ENCODE measurements around the gene ROR2. TPM values are rescaled to one million over a fixed set of nuclear protein-coding genes. Genes with fewer than 3 reads are reported as not detected.
A peak's percentile ranks its signal among the peaks of the same experiment; 100 is the strongest.

The ROR2 gene
- total and polyA plus RNA-seq, 5 donors from 2014 or later: 0.12 TPM; not detected in 4

DNA sequence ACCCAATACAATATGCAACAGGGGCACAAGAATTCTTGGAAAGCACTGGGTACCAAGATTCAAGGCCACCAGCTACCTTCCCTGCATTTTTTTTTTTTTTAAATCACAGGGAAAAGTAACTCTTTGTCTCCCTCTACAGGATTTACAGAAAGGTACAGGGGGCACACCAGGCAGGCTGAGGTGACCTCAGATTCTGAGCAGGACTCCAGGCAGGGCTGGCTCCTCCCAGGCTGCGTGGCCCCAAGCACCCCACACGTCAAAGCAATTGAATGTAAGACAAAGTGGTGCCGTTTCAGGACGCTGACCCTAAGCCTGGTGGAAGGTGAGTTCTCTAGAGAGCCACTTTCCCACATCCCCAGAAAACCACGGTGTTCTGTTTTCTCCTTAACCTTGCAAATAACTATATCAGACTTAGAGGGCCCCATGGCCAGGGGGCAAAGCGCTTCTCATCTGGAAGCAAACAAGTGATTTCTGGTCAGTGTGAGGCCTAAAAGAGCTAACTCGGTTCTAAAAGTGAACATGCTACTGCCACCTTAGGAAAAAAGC, 222.6 kb downstream of the ROR2 start:
- Mint-ChIP-seq H3K9me3 (no peaks in the 10 kb centered on the region), H3K27ac (no peak overlapping the region), H3K27me3 (no peaks in the 10 kb centered on the region), H3K4me3 (no peak overlapping the region), H3K4me1 (no peaks in the 10 kb centered on the region), H3K36me3 (no peaks in the 10 kb centered on the region)
- Histone ChIP-seq H3K27me3 (ENCODE audit: control insufficient read depth, insufficient read depth, low read length) (no peaks in the 10 kb centered on the region), H3K27ac (ENCODE audit: insufficient read depth, low read length, poor library complexity, severe bottlenecking) (no peak overlapping the region), H3K36me3 (ENCODE audit: control insufficient read depth, insufficient read depth, low read length) (no peaks in the 10 kb centered on the region), H3K4me1 (ENCODE audit: control insufficient read depth, insufficient read depth, low read length, poor library complexity, severe bottlenecking) (no peaks in the 10 kb centered on the region), H3K4me3 (ENCODE audit: low read depth, low read length) (no peak overlapping the region), H3K9me3 (ENCODE audit: control insufficient read depth in 2 of 2, low read length in 2 of 2) (no peaks in the 10 kb centered on the region)
- ATAC-seq (ENCODE audit: low read depth in 2 of 2) (no peak), DNase-seq (peak in 2 of 3 donors; percentile 10 to 37)

GRCh38 chr9:91726406-91727100, 223.5 kb downstream of the ROR2 start:
- no peaks in the 10 kb centered on the region for H3K36me3 Mint-ChIP-seq
- no peak overlapping the region for H3K27ac Mint-ChIP-seq
- Histone ChIP-seq H3K27ac (ENCODE audit: insufficient read depth, low read length, poor library complexity, severe bottlenecking) (no peak overlapping the region), H3K36me3 (ENCODE audit: control insufficient read depth, insufficient read depth, low read length) (no peaks in the 10 kb centered on the region), H3K4me3 (ENCODE audit: low read depth, low read length) (no peak overlapping the region), H3K9me3 (ENCODE audit: control insufficient read depth in 2 of 2, low read length in 2 of 2) (no peaks in the 10 kb centered on the region), H3K4me1 (ENCODE audit: control insufficient read depth, insufficient read depth, low read length, poor library complexity, severe bottlenecking) (no peaks in the 10 kb centered on the region), H3K27me3 (ENCODE audit: control insufficient read depth, insufficient read depth, low read length) (no peaks in the 10 kb centered on the region)
- DNase-seq: no peak
- no peak overlapping the region for H3K4me3 Mint-ChIP-seq
- no peaks in the 10 kb centered on the region for H3K9me3 Mint-ChIP-seq
- H3K4me1 Mint-ChIP-seq: no peaks in the 10 kb centered on the region
- no peaks in the 10 kb centered on the region for H3K27me3 Mint-ChIP-seq
- ATAC-seq (ENCODE audit: low read depth in 2 of 2): no peak

DNA sequence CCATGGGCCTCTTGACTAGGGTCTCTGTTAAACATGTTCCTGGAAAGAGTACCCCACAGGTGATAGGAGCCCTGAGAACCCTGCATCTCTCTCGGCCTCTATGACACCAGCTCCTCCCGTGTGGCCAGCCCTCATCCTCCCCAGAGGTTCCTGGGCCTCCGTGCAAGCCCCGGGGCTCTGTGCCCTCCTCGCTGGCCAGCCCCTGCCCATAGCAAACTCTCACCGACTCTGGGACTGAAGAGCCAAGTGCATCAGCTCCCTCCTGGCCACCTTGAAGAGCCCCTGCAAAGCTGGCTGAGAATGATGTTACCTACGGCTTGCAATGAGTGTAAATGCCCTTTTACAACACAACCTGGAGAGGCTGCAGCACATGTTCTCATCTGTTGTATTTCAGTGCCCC, 224.4 kb downstream of the ROR2 start:
- Histone ChIP-seq H3K9me3 (ENCODE audit: control insufficient read depth in 2 of 2, low read length in 2 of 2) (no peaks in the 10 kb centered on the region), H3K4me1 (ENCODE audit: control insufficient read depth, insufficient read depth, low read length, poor library complexity, severe bottlenecking) (no peaks in the 10 kb centered on the region), H3K4me3 (ENCODE audit: low read depth, low read length) (no peak overlapping the region), H3K27ac (ENCODE audit: insufficient read depth, low read length, poor library complexity, severe bottlenecking) (no peak overlapping the region), H3K27me3 (ENCODE audit: control insufficient read depth, insufficient read depth, low read length) (no peaks in the 10 kb centered on the region), H3K36me3 (ENCODE audit: control insufficient read depth, insufficient read depth, low read length) (no peaks in the 10 kb centered on the region)
- no peaks in the 10 kb centered on the region for H3K9me3 Mint-ChIP-seq
- DNase-seq: no peak
- H3K4me1 Mint-ChIP-seq: no peaks in the 10 kb centered on the region
- no peaks in the 10 kb centered on the region for H3K27me3 Mint-ChIP-seq
- H3K27ac Mint-ChIP-seq: no peak overlapping the region
- H3K36me3 Mint-ChIP-seq: no peaks in the 10 kb centered on the region
- no peak overlapping the region for H3K4me3 Mint-ChIP-seq
- no peak for ATAC-seq (ENCODE audit: low read depth in 2 of 2)

- no peak for DNase-seq
Measured at GRCh38 chr9:91724609-91725505, 225.2 kb downstream of the ROR2 start.

DNA sequence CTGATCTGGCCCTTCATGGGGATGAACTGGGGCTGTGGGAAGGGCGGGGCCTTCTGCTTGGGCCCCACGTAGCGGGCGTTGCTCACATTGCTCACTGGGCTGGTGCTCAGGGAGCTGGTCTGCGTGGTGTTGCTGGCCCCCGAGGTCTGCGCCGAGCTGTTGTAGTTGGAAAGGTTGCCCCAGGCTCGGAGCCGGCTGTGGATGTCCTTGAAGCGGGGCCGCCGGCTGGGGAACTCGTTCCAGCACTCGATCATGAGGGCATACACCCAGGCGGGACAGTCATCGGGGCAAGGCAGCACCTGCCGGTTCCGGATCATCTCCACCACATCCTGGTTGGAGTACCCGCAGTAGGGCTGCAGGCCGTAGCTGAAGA, 226.0 kb downstream of the ROR2 start:
- Mint-ChIP-seq H3K9me3 (peaks cover 0 to 2% (median 0%) of the 10 kb centered on the region in 7 donors), H3K27me3 (peaks cover 7% of the 10 kb centered on the region), H3K4me3 (no peak overlapping the region), H3K4me1 (no peaks in the 10 kb centered on the region), H3K36me3 (no peaks in the 10 kb centered on the region), H3K27ac (no peak overlapping the region)
- Histone ChIP-seq H3K36me3 (ENCODE audit: control insufficient read depth, insufficient read depth, low read length) (no peaks in the 10 kb centered on the region), H3K27ac (ENCODE audit: insufficient read depth, low read length, poor library complexity, severe bottlenecking) (no peak overlapping the region), H3K9me3 (ENCODE audit: control insufficient read depth in 2 of 2, low read length in 2 of 2) (no peaks in the 10 kb centered on the region), H3K4me3 (ENCODE audit: low read depth, low read length) (no peak overlapping the region), H3K4me1 (ENCODE audit: control insufficient read depth, insufficient read depth, low read length, poor library complexity, severe bottlenecking) (no peaks in the 10 kb centered on the region), H3K27me3 (ENCODE audit: control insufficient read depth, insufficient read depth, low read length) (peaks cover 3% of the 10 kb centered on the region)
- ATAC-seq (ENCODE audit: low read depth in 2 of 2): no peak
- no peak for DNase-seq

More at GRCh38 chr9:91724609-91725505, 225.2 kb downstream of the ROR2 start:
- Mint-ChIP-seq H3K27ac (no peak overlapping the region), H3K27me3 (no peaks in the 10 kb centered on the region), H3K4me1 (no peaks in the 10 kb centered on the region), H3K9me3 (no peaks in the 10 kb centered on the region), H3K36me3 (no peaks in the 10 kb centered on the region), H3K4me3 (no peak overlapping the region)
- peaks cover 3% of the 10 kb centered on the region for H3K27me3 ChIP-seq (ENCODE audit: control insufficient read depth, insufficient read depth, low read length)
- H3K4me3 ChIP-seq (ENCODE audit: low read depth, low read length): no peak overlapping the region
- ATAC-seq (ENCODE audit: low read depth in 2 of 2): no peak
- no peaks in the 10 kb centered on the region for H3K9me3 ChIP-seq (ENCODE audit: control insufficient read depth in 2 of 2, low read length in 2 of 2)
- H3K27ac ChIP-seq (ENCODE audit: insufficient read depth, low read length, poor library complexity, severe bottlenecking): no peak overlapping the region
- H3K36me3 ChIP-seq (ENCODE audit: control insufficient read depth, insufficient read depth, low read length): no peaks in the 10 kb centered on the region
- no peaks in the 10 kb centered on the region for H3K4me1 ChIP-seq (ENCODE audit: control insufficient read depth, insufficient read depth, low read length, poor library complexity, severe bottlenecking)

DNA sequence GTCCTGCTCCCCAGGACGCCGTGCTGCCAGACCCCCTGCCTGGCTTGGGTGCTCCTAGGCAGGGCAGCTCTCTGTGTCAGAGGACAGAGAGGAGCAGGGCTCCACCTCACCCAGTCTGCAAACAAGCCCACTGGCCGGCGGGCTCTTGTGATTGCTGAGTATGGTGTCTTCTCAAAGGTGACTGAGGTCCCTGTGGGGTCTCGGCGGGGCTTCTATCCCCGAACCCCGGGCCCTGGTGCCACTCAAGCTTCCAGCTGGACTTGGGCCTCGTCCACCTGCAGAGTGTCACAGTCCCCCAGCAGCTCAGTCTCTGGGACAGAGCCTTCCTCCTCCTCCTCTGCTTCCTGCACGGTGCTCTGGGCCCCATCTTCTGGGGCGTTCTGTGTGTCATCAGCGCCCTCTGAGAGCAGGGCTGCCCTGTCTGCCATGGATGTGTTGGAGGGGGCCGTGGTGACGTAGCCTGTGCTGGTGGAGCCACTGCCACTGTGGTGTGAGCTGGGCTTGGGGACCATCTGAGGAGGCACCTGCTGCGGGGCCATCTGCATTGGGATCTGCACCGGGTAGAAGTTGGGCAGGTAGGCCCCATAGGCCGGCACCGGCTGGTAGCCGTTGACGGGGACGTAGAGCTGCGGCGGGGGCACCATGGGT, 226.5 kb downstream of the ROR2 start:
- Mint-ChIP-seq H3K36me3 (no peaks in the 10 kb centered on the region), H3K27ac (no peak overlapping the region), H3K4me3 (no peak overlapping the region), H3K27me3 (peaks cover 12% of the 10 kb centered on the region), H3K9me3 (peaks cover 0 to 2% (median 0%) of the 10 kb centered on the region in 7 donors), H3K4me1 (no peaks in the 10 kb centered on the region)
- H3K4me1 ChIP-seq (ENCODE audit: control insufficient read depth, insufficient read depth, low read length, poor library complexity, severe bottlenecking): no peaks in the 10 kb centered on the region
- H3K27ac ChIP-seq (ENCODE audit: insufficient read depth, low read length, poor library complexity, severe bottlenecking): no peak overlapping the region
- no peaks in the 10 kb centered on the region for H3K36me3 ChIP-seq (ENCODE audit: control insufficient read depth, insufficient read depth, low read length)
- no peak for ATAC-seq (ENCODE audit: low read depth in 2 of 2)
- H3K4me3 ChIP-seq (ENCODE audit: low read depth, low read length): no peak overlapping the region
- H3K9me3 ChIP-seq (ENCODE audit: control insufficient read depth in 2 of 2, low read length in 2 of 2): no peaks in the 10 kb centered on the region
- peaks cover 3% of the 10 kb centered on the region for H3K27me3 ChIP-seq (ENCODE audit: control insufficient read depth, insufficient read depth, low read length)
- no peak for DNase-seq

- Mint-ChIP-seq H3K27me3 (peaks cover 30% of the 10 kb centered on the region), H3K4me1 (no peaks in the 10 kb centered on the region), H3K4me3 (no peak overlapping the region), H3K27ac (no peak overlapping the region), H3K9me3 (peaks cover 0 to 9% (median 1%) of the 10 kb centered on the region in 7 donors), H3K36me3 (no peaks in the 10 kb centered on the region)
- H3K27ac ChIP-seq (ENCODE audit: insufficient read depth, low read length, poor library complexity, severe bottlenecking): no peak overlapping the region
- no peak overlapping the region for H3K4me3 ChIP-seq (ENCODE audit: low read depth, low read length)
- H3K4me1 ChIP-seq (ENCODE audit: control insufficient read depth, insufficient read depth, low read length, poor library complexity, severe bottlenecking): no peaks in the 10 kb centered on the region
- peaks cover 0 to 5% of the 10 kb centered on the region in 2 experiments for H3K9me3 ChIP-seq (ENCODE audit: control insufficient read depth in 2 of 2, low read length in 2 of 2)
- no peaks in the 10 kb centered on the region for H3K36me3 ChIP-seq (ENCODE audit: control insufficient read depth, insufficient read depth, low read length)
- DNase-seq: no peak
- no peak for ATAC-seq (ENCODE audit: low read depth in 2 of 2)
- H3K27me3 ChIP-seq (ENCODE audit: control insufficient read depth, insufficient read depth, low read length): peaks cover 3% of the 10 kb centered on the region
Measured at GRCh38 chr9:91720751-91721705, 229.0 kb downstream of the ROR2 start.

Data from CD4-positive, CD25-positive, alpha-beta regulatory T cell (primary cell).